Astrocyte of the hippocampus (primary cell): ENCODE results near the gene DPM2.

Experiments used
- DNase-seq: peaks from one replicate; pipeline ENCODE4 v3.0.0; 2011; ENCODE audit warnings: low read depth, low spot score

DPM2 gene

DNA sequence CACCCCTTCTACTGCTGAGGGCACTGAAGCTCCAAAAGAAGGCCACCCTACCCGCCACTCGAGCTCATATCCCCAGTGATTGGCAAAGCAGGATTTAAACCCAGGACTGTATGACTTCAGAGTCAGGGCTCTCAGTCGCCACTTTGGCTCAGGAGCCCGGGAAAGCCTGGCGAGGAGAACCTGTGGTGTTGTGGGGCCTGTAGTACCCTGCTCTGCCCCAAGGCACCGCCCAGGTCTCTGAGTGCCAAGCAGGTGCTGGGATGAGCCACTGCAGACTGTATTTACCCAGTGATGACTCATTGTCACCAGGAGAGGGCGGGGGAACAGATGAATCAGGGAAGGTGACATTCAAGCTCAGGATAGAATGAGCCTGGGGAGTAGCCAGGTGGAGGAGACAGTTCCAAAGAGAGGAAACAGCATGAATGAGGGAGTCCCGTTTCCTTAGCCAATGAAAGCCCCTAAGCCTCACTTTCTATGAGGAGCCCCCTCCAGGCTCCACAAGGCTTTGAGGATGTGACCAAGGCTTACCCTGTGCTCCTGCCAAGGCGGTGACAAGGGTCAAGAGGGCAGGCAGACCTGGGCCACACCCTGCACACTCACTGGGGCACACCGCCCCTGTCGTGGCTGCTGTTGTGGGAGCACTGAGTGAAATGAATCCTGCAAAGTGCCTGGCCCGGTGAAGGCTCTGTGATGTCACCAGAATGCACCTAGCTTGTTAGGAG lies 17.8 kb upstream of the DPM2 start:
- DNase-seq, result no peak

DNA sequence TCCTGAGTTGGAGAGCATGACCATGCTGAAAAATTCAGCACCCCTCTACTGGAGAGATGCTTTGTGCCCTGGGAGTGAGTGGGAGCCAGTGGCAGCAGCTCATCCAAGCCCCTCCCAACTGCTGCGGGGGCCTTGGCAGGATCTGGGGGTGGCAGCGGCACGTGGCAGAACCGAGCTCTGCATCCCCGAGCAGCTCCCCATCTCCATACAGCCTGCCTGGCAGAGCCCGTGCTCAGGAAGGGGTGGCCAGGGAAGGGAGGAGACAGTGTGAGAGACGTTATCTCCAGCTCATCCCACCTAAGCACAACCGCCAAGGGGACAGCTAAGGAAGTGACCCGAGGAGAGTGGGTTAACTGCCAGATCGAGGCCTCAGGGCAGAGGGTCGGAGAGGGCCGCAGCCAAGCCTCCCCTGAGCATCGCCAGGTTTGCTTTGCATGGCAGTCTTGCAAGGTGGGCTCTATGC lies 17.2 kb upstream of the DPM2 start:
- DNase-seq, result no peak

DNA sequence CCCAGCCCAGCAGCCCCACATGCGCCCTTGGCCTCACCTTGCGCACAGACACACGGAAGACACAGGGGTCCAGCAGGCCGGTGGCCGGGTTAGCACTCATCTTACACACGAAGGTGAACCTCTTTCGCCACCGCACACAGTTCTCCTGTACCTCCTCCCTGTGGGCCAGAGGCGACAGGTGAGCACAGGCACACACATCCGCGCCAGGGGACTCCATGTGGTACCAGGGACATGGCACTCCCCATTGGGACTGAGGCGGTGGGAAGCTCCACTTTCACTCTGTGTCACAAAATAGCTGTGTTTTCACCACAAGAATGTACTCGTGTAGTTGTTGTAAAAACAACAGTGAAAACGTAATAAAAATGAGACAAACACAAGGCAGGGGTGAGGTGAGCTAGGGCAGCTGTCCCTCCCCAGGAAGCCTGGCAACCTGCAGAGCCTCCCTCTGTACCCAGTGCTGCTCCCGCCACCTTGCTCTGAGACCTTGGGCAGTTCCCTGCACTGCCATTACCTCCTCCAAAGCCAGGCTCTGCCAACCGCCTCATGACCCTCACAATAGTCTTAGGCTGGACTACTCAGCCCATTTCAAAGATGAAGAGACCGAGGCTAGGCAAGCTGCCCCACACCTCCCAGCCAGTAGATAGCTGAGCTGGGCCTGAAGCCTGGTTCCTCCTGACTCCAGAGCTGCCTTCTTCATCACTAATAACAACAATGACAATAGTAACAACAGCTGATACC lies 16.3 kb upstream of the DPM2 start:
- no peak for DNase-seq

DNA sequence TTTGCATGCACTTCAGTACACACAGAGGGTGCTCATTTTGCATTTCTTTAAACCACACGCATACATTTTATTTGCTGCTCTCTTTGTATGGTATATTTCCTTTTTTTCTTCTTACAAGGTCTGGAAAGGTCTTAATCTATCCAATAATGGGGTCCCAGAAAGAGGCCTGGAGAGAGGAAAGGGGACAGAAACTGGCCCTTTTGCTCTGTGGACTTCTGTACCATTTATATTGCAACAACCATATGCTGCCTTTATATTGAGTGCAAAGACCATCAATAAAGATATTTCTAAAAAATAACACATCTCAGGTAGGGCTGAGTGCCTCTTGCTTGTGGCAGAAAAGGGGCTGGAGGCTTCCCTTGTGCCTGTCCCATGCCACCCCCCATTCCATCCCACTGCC lies 15.5 kb upstream of the DPM2 start:
- DNase-seq, result no peak

DNA sequence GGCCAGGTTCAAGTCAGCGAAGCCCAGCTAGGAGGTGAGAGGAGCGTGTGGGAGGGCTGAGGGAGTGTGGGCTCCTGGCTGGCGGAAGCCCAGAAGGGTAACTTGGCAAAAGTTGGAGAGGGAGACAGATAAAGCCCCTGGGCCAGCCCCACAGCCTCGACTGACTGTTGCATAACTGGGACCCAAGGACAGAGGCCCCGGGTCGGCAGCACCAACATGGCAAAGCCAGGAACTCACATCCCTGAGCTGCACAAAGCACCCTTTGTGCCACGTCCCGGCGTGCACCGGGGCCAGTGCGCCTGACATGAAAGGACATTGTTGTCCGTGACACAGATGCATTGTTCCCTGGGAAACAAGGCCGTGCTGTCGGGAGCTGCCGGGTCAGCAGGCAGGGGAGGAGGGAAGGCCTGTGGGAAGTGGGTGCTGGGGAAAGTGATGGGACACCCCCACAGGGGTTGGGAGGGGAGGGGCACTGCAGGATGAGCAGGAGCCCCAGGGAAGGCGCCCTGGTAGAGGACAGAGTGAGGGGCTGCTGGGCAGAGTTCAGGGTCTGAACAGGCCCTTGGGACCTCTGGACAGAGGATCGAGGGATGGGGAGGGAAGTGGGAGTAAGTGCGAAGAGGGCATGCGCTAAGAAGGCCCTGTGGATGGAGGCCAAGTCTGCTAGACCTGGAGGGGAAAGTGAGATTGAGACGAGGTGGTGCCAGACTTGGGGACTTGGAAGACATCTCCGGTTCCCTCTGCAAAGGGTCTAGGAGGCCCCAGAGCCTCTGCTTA lies 13.0 kb upstream of the DPM2 start:
- peak; percentile 56 for DNase-seq

DNA sequence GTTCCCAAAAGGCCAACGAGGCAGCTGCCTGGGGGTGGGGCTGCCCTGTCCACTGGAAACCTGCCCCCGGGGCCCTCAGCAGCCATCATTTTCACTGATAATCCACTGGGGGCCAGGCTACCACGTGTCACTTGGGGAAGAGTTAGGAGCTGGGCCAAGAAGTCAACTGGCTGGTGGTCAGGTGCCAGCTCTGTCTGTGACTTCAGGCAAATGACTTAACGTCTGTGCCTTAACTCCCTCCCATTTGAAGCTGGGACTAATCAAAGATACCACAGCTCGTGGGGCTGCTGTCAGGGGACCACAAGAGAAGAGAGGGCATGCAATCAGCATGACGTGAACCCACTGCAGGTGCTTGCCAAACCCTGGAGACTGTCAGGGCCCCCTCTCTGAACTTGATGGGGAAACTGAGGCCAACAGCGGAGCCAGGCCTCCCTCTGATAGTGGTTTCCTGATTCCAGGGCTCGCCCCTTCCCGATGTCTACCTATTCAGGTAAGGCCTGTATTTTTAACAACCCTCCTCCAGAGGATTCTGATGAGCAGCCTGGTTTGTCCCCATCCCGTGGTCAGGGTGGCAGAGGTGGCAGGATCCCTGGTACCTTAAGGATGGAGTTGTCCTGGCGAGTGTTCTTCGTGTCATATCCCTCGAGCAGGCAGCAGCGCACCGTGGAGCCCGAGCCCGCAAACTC lies 12.3 kb upstream of the DPM2 start:
- DNase-seq, result no peak

DNA sequence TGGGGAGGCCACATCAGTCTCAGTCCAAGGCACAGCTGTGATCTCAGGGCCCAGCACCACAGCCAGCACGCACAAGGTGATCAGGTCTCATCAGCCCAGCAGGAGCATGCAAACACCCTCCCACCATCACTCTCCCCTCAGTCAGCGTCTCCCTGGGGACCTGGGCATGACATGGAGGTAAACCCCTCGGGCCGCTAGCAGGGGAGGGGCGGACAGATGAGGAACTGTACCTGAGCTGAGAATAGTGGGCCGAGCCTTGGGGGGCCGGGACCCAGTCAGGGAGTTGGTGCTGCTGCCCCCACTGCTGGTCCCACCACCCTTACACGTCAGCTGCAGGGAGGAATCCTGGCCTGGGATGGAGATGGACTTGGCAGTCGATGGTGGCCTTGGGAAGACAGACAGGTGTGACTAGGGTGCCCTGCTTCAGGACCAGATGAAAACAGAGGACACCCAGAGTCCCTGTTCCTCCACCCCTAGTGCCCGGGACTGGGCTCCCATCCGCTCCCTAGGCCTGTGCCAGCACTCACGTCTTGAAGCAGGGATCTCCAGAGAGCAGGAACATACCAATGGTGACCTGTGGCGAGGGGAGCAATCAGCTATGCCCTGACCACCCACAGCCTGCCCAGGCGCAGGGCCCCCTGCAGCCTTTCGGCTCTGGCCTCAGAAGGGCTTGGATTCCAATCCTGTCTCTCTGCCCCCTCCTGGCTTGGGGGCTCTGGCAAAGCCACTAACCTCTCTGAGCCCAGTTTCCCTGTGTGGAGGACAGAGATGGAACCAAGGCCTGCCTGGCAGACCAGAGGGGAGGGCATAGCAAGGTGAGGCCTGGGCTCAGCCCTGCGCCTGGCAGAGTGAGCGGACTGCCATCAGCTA lies 10.4 kb upstream of the DPM2 start:
- no peak for DNase-seq

DNA sequence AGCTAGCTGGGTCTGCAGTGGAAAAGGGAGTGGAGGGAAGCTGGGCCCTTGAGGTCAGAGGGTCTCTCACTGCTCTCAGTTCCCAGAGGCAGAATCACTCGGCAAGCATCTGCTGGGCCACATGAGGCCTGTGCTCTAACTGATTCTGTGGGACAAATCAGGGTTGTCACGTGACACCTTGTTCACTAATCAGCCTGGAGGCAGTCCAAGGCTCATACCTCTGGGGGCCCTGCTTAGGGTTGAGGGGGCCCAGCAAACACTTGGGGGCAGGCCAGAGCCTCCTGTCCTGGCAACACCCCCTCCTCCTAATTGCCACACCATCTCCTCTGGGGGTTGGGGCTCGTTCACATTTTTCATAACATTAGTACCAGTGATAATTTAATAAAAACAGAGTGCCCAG lies 9.1 kb upstream of the DPM2 start:
- no peak for DNase-seq

DNA sequence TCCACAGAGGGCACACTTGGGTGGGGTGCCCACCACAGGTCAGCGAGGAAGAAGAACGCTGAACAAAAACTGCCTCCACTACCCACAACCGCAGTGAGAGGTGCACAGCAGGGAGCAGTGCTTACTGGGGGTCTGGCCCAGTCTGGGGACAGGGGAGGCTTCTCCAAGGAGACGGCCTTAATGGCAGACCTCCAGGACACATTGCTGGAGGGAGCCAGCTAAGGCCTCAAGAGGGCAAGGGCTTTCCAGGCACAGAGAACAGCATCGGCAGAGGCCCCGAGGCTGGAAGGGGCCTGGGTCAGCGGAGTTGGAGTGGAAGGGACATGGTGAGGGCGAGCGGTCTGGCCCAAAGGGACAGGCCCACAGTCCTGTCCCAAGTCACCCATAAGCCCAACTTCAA lies 8.3 kb upstream of the DPM2 start:
- no peak for DNase-seq

DNA sequence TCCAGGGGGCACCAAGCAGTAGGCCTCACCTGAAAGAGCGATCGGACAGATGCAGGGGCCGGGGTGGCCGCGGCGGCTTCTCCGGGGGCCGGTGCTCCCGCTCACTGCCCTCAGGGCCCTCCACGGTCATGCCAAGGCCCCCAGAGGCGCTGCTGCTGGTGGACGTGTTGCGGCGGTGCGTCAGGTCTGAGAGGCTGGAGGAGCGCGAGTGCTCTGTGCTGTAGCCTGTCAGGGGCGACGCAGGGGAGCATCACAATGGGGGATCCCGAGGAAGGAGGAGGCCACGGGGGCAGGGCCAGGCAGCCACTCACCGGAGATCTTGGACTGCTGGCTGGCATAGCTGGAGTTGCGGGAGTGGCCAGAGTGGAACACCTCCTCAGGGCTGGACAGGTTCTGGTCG lies 7.7 kb upstream of the DPM2 start:
- DNase-seq, result no peak

DNA sequence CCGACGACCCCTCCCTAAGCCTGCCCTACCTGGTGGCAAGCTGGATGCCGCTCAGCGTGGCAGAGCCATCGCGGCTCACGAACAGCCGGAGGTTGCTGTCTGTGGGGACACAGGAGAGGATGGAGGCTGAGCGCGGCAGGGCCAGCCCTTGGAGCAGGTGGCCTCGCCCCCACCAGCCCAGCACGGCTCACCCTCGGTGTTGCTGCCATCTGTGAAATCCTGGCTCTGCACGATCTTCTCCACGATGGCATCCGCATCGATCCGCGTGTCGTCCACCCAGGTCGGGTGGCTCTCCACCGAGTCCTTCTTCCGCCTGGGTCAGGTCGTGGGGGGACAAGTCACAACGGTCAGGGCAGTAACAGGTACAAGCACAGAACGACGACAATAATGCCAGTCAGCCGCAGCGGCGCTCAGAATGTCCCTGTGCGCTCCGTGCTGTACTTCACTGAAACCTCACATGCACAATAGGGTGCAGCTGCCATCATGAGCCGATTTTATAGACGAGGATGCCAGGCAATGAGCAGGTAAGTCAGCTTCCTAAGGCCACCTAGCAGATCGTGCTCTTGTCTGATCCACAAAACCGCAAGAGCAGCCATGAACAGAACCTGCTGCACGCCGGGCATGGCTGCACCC lies 7.0 kb upstream of the DPM2 start:
- no peak for DNase-seq

DNA sequence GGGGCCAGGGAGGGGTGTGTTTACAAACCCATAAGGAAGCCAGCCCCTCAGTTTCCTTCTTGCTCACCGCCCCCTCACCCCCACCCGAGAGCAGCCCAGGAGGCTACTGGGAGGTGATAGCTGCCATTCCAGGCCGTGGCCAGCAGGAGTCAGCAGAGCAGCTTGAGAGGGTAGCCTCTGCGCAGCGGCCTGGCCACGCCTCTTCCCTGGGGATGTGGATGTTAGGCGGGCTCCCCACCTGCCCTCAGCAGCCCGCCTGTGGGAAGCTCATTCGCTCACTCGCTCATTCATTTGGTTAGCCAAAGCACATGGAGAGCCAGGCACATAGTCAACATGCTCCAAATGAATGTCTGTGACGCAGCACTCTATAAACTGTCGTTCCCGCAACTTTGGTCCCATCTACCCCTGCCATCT lies 6.1 kb upstream of the DPM2 start:
- peak; percentile 91 for DNase-seq

DNA sequence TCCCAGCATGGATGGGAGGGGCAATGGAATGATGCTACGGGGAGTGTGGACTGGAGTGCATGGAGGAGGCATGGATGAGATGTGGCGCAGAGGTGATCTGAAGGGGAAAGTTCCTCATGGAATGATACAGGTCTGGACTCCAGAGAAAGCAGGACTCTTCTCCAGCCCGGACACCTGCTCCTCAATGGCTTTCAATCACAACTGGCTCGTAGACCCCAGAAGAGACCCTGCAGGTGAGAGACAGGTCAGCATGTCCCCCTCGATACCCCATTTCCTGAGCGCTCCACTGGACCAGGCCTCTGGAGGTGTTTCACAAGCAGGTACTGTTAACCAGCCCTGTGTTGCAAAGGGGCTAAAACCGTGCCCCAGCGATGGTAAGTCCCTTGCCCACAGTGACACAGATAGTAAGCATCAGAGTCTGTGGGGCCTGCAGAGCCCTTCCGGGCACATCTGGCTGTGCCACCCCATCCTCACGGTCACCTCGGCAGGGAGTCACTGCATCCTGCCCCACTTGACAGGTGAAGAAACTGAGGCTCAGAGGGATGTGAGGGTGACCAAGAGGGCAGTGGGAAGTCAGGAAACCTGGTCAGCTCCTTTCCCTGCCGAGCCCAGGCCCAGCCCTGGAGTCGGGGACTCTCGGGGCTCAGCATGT lies 5.5 kb upstream of the DPM2 start:
- DNase-seq, result no peak

DNA sequence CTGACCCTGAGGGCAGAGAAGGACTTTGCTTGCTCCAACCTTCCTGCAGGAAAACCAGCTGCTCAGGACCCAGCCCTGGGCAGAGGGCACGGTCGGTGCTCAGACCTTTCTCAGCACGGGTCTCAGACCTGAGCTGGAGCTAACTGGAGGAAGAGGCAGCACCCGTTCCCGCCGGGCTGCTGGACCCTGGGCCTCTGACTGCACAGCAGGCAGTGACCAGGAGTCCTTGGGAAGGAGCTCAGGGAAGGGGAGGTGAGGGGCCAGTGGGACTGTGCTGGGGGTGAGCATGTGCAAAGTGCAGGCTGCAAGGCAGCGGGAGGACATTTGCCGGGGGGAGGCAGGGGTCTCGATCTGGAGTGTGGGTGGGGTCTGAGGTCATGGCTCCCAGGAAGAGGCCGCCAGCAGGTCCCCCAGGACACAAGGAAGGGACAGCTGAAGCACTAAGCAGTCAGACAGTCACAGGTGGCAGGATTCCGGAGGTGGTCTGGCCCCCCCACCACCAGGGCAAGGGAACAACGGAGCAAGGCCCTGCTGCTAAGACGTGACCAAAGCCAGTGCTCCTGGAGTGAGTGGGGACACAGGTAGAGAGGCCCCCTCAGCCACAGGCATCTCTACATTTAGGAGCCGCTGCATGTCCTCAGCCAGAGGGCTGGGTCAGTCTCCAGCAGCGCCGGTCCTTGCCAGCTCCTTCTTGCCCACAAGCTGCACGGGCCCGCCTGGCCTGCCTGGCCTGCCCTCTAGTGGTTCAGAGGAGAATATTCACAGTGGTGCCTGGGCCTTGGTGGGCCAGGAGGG lies 4.8 kb upstream of the DPM2 start:
- DNase-seq, result peak; percentile 84

DNA sequence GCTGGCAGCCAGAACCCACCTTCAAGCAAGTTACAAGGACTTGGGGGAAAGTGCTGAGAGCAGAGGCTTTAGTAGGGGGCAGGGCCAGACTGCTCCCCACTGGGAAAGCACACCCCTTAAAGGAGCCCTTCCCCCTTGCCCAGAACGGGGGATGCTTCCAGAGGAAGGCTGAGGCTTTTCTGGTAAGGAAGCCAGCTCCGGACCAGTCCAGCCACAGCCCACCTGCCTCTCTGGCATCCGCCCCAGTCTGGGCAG lies 4.2 kb upstream of the DPM2 start:
- DNase-seq, result no peak

DNA sequence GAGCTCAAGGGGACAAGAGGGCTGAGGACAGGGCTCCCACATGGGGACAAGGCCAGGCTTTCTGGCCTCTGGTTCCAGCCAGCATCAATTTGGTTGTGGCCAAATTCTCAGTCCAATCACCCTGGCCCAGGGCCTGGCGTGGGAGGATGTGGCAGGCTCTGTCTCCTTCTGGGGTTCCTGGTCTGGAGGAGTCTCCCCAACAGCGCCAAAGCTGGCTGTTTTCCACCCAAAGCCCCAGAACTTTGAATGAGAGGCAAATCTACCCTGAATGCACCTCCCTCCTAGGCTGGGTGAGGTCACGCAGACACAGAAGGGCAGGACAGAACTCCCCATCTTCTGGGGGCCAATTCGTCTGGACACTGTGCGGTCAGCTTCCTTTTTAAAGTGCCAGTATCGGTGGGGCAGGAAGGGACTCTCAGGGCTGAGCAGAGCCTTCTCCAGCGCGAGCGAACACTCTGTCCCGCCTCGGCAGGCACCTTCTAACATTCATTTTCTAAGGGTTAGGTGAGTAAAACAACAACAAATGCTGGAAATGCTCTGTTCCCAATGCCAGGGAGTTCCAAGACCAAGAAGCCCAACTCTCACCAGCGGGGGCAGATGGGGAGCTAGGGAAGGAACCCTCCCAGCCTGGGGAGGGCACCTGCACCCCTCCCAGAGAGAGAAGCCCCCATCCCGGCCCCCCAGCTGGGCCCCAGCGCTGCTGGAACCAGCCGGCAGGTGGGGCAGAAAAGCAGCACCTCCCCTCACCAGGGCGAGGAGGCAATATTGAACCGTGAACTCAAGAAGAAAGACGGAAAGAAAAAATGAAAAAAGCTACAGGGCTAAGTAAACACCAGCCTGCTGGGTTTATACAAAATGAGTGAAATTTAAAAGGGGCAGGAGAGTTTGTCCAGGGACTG lies 3.7 kb upstream of the DPM2 start:
- no peak for DNase-seq

DNA sequence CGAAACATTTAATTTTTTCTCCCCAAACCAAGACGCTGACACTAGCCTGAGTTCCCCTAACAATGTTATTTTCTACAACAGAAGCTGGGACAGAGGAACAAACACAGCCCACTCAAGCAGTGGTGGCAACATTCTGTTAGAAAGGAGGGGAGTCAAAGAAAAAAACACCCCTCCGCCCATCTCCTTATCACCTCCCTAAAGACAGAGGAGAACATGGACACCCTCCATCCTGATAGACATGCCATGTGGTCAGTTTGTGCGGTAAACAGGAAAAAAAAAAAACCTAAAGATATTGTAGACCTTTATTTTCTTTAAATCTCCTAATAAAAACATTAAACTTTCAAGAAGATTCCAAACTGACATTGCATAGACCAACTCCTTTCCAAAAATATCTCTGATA lies 2.9 kb upstream of the DPM2 start:
- no peak for DNase-seq

DNA sequence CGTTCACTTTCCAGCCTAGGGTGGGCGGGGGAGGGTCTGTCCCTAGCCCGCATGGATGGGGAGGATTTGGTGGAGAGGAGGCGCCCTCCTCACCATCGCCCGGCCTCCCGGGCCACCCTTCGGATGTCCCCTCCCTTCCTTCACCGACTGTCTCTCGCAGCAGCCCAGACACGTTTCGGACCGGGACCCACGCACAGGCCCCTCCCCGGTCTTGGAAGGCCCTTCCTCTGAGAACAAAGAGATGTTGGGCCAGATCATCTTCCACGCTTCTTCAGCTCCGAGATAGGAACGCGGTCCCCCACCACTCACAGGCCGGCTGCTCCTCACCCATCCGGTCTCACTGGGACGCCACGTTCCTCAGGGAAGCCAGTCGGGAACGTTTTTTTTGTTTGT lies 640 bp upstream of the DPM2 start:
- DNase-seq, result no peak

DNA sequence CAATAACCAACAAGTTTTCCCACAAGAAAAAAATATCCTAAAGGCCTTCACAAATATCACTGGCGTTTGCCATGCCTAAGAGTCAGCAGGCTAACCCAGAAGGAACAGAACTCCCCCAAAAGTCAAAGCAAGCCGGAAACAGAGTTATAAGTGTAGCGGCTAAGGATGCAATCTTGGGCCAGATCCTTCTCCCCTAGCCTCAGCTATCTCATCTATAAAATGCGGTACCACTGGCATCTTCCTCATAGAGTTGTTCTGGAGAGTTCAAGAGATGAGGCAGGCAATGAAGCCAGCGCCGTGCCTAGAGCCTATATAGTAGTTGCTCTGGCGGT lies 632 bp downstream of the DPM2 start:
- no peak for DNase-seq
